ENCODE results near the gene PATE3.

PATE3 gene

DNA sequence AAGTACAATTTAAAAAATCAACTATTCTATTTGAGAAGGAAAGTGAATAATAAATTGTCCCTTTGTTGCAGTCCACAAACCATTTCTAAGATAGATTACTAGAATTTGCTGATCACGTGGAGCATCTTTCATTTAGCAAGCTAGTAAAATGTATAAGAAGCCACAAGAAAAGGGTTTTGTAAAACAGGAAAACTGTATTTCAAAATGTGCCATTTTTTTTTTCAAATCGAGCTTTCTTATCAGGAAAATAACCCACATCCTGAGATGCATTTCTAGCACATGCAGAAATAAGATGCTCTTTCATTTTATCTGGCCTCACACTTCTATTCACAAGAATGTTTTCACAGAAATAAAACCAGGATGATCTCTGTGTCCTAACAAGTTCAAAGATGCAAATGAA lies 3.2 kb upstream of the PATE3 start:
- no peak overlapping the region for H3K9ac ChIP-seq
- no peaks in the 10 kb centered on the region for H3K36me3 ChIP-seq (ENCODE audit: control insufficient read depth, insufficient read depth, low read length)
- no peak overlapping the region for H3K4me2 ChIP-seq (ENCODE audit: low read length)
- TF ChIP-seq, protein P1, sequence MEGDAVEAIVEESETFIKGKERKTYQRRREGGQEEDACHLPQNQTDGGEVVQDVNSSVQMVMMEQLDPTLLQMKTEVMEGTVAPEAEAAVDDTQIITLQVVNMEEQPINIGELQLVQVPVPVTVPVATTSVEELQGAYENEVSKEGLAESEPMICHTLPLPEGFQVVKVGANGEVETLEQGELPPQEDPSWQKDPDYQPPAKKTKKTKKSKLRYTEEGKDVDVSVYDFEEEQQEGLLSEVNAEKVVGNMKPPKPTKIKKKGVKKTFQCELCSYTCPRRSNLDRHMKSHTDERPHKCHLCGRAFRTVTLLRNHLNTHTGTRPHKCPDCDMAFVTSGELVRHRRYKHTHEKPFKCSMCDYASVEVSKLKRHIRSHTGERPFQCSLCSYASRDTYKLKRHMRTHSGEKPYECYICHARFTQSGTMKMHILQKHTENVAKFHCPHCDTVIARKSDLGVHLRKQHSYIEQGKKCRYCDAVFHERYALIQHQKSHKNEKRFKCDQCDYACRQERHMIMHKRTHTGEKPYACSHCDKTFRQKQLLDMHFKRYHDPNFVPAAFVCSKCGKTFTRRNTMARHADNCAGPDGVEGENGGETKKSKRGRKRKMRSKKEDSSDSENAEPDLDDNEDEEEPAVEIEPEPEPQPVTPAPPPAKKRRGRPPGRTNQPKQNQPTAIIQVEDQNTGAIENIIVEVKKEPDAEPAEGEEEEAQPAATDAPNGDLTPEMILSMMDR (IDR thresholded peaks at IDR 0.05) = no peak
- no peak overlapping the region for H3K27ac ChIP-seq
- no peak overlapping the region for H3K4me3 ChIP-seq (ENCODE audit: low read depth, low read length)
- H3K79me2 ChIP-seq = no peaks in the 10 kb centered on the region
- H3K4me1 ChIP-seq = no peaks in the 10 kb centered on the region
- no peak overlapping the region for H2AFZ ChIP-seq
- H3K9me3 ChIP-seq (ENCODE audit: control insufficient read depth, low read length) = no peaks in the 10 kb centered on the region
- H3K27me3 ChIP-seq (ENCODE audit: control insufficient read depth, insufficient read depth, low read length) = no peaks in the 10 kb centered on the region

DNA sequence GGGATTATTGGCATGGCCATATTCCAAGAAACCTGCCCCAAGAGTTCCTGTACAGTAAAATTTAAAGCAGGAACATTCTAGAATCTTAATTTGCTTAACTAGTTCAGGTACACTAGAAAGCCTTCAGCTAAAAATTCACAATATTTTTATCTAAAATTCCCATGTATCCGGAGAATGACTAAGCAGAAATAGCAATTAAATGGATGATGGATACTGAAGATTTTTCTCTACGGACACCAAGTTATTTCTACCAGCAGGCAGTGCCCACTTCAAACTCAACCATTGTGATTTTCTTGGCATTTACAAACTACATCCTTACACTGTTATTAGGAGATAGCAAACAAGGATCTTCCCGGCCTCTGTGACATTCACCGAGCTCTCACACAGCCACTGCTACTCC lies 2.9 kb downstream of the PATE3 start:
- H3K4me1 ChIP-seq = no peaks in the 10 kb centered on the region
- no peak overlapping the region for H2AFZ ChIP-seq
- no peaks in the 10 kb centered on the region for H3K36me3 ChIP-seq (ENCODE audit: control insufficient read depth, insufficient read depth, low read length)
- H3K4me3 ChIP-seq (ENCODE audit: low read depth, low read length) = no peak overlapping the region
- no peak overlapping the region for H3K27ac ChIP-seq
- H3K27me3 ChIP-seq (ENCODE audit: control insufficient read depth, insufficient read depth, low read length) = no peaks in the 10 kb centered on the region
- H3K4me2 ChIP-seq (ENCODE audit: low read length) = no peak overlapping the region
- no peaks in the 10 kb centered on the region for H3K79me2 ChIP-seq
- no peak overlapping the region for H3K9ac ChIP-seq
- H3K9me3 ChIP-seq (ENCODE audit: control insufficient read depth, low read length) = no peaks in the 10 kb centered on the region
- TF ChIP-seq, protein P1 (IDR thresholded peaks at IDR 0.05) = no peak

DNA sequence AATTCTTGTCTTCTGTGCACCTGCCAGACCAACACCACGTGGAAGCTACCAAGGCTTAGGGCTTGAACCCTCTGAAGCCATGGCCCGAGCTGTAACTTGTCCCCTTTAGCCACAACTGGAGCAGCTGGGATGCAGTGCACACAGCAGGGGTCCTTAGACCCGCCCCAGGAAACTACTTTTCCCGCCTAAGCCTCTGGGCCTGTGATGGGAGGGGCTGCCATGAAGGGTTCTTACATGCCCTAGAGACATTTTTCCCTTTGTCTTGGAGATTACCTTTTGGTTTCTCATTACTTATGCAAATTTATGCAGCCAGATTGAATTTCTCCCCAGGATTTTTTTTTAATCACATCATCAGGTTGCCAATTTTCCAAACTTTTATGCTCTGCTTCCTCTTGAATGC lies 9.7 kb downstream of the PATE3 start:
- Histone ChIP-seq H3K27ac (no peak overlapping the region), H3K9me3 (ENCODE audit: control insufficient read depth, low read length) (no peaks in the 10 kb centered on the region), H3K27me3 (ENCODE audit: control insufficient read depth, insufficient read depth, low read length) (no peaks in the 10 kb centered on the region), H3K4me3 (ENCODE audit: low read depth, low read length) (no peak overlapping the region), H3K36me3 (ENCODE audit: control insufficient read depth, insufficient read depth, low read length) (no peaks in the 10 kb centered on the region), H3K9ac (no peak overlapping the region), H2AFZ (no peak overlapping the region), H3K79me2 (no peaks in the 10 kb centered on the region), H3K4me1 (no peaks in the 10 kb centered on the region), H3K4me2 (ENCODE audit: low read length) (no peak overlapping the region)
- TF ChIP-seq, protein P1 (IDR thresholded peaks at IDR 0.05) = no peak

DNA sequence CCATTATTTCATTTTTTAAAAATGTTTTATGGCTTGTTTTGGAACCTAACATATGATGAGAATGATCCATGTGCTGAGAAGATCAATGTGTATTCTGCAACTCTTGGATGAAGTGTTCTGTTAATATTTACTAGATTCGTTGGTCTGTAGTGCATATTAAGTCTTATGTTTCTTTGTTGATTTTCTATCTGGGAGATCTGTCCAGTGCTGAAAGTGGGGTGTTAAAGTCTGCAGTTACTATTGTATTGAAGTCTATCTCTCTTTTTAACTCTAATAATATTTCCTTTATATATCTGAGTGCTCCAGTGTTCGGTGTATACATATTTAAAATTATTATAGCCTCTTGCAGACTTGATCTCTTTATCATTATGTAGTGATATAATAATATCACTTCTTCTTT lies 11.9 kb downstream of the PATE3 start:
- H3K4me3 ChIP-seq (ENCODE audit: low read depth, low read length) = no peak overlapping the region
- no peaks in the 10 kb centered on the region for H3K4me1 ChIP-seq
- no peak overlapping the region for H3K4me2 ChIP-seq (ENCODE audit: low read length)
- TF ChIP-seq, protein P1 (IDR thresholded peaks at IDR 0.05) = no peak
- no peaks in the 10 kb centered on the region for H3K36me3 ChIP-seq (ENCODE audit: control insufficient read depth, insufficient read depth, low read length)
- H3K9me3 ChIP-seq (ENCODE audit: control insufficient read depth, low read length) = no peaks in the 10 kb centered on the region
- no peak overlapping the region for H3K9ac ChIP-seq
- no peaks in the 10 kb centered on the region for H3K79me2 ChIP-seq
- H3K27ac ChIP-seq = no peak overlapping the region
- no peak overlapping the region for H2AFZ ChIP-seq
- H3K27me3 ChIP-seq (ENCODE audit: control insufficient read depth, insufficient read depth, low read length) = no peaks in the 10 kb centered on the region

DNA sequence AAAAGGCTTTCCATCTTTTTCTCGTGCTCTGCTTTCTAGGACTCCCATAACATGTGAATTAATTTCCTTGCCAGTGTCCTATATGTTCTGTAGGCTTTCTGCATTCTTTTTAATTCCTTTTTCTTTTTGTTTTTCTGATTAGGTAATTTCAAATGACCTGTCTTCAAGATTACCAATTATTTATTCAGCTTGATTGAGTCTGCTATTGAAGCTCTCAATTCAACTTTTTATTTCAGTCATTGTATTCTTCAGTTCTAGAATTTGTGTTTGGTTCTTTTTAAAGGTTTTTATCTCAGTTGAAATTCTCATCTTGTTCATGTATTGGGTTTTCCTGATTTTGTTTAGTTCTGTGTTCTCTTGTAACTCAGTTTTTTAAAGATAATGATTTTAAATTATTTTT lies 14.5 kb downstream of the PATE3 start:
- Histone ChIP-seq H2AFZ (no peak overlapping the region), H3K4me2 (ENCODE audit: low read length) (no peak overlapping the region), H3K9me3 (ENCODE audit: control insufficient read depth, low read length) (no peaks in the 10 kb centered on the region), H3K9ac (no peak overlapping the region), H3K4me3 (ENCODE audit: low read depth, low read length) (no peak overlapping the region), H3K79me2 (no peaks in the 10 kb centered on the region), H3K4me1 (no peaks in the 10 kb centered on the region), H3K36me3 (ENCODE audit: control insufficient read depth, insufficient read depth, low read length) (no peaks in the 10 kb centered on the region), H3K27me3 (ENCODE audit: control insufficient read depth, insufficient read depth, low read length) (no peaks in the 10 kb centered on the region), H3K27ac (no peak overlapping the region)
- TF ChIP-seq, protein P1 (IDR thresholded peaks at IDR 0.05) = no peak

Data from parathyroid adenoma (tissue), 2 donors.